Progenitor cell of endocrine pancreas (in vitro differentiated cells): ENCODE results near the gene MRPS16. TPM values are rescaled to one million over a fixed set of nuclear protein-coding genes. Genes with fewer than 3 reads are reported as not detected.

Source experiments
- DNase-seq: peaks from one replicate; pipeline ENCODE4 v3.0.0; 2021; ENCODE audit warnings: low spot score; ENCODE audit not compliant: unreplicated experiment
- H3K27ac Mint-ChIP-seq: 2 replicates; pipeline ENCODE4 v1.8.0; 2021; ENCODE audit warnings: mild to moderate bottlenecking, moderate library complexity, mixed read lengths
- H3K27me3 Mint-ChIP-seq: 2 replicates; pipeline ENCODE4 v1.8.0; 2021; ENCODE audit warnings: mixed read lengths
- H3K36me3 Mint-ChIP-seq: 2 replicates; pipeline ENCODE4 v1.8.0; 2022; ENCODE audit warnings: mixed read lengths; ENCODE audit not compliant: insufficient read depth
- H3K4me1 Mint-ChIP-seq: 2 replicates; pipeline ENCODE4 v1.8.0; 2021; ENCODE audit warnings: low read depth, mixed read lengths
- H3K4me3 Mint-ChIP-seq: 2 replicates; pipeline ENCODE4 v1.8.0; 2021; ENCODE audit warnings: low read depth, mild to moderate bottlenecking, moderate library complexity, mixed read lengths
- H3K9me3 Mint-ChIP-seq: 2 replicates; pipeline ENCODE4 v1.8.0; 2021; ENCODE audit warnings: low read depth, mixed read lengths
- CTCF ChIP-seq: fragments of 200-600 bp; sonication (generic); IDR thresholded peaks from one replicate; pipeline ENCODE4 v1.5.0; 2021; ENCODE audit warnings: antibody characterized with exemption, mild to moderate bottlenecking; ENCODE audit not compliant: unreplicated experiment
- total RNA-seq: library from RNA; stranded (reverse); gene quantifications from 2 replicates; pipeline ENCODE4 v1.2.1, GENCODE V29; 2021

The MRPS16 gene
- total RNA-seq, 1 donor from 2014 or later = 84.7 TPM

- Mint-ChIP-seq H3K9me3 (no peaks in the 10 kb centered on the region), H3K4me3 (peak overlapping the region; percentile 99), H3K27me3 (no peaks in the 10 kb centered on the region), H3K36me3 (peaks cover 21% of the 10 kb centered on the region), H3K27ac (peak overlapping the region; percentile 99), H3K4me1 (peaks cover 32% of the 10 kb centered on the region)
- DNase-seq = no peak
- TF ChIP-seq CTCF = no peak
Observed at GRCh38 chr10:73247509-73248258, 4.8 kb downstream of the MRPS16 start.

GRCh38 chr10:73246646-73247508 is 5.6 kb downstream of the MRPS16 start, which contains the start of gene DNAJC9:
Gene DNAJC9, minus strand, starts transcription at chr10:73247255. Its CDS starts 66 bp downstream, at chr10:73247189.
- TF ChIP-seq CTCF = no peak
- Mint-ChIP-seq H3K9me3 (no peaks in the 10 kb centered on the region), H3K4me3 (peak within 1 kb of the TSS; percentile 99), H3K4me1 (peaks cover 30% of the 10 kb centered on the region), H3K27ac (peak within 1 kb of the TSS; percentile 99), H3K36me3 (peaks cover 23% of the 10 kb centered on the region), H3K27me3 (no peaks in the 10 kb centered on the region)
- peak; percentile 96 for DNase-seq

DNA sequence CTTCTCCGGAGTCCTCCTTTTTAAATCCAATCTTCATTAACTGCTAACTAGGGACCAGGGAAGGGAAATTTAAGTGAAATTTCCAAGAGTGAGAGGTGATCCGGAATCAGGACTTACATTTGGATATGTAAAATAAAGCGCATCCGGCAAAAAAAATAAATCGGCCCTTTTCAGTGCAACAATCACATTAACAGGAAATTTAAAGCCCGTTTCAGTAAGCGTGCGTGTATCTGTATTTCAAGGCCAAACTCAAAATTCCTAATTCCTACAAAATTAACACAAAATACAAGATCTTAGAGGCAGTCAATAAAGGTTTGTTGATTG is 6.2 kb downstream of the MRPS16 start:
- Mint-ChIP-seq H3K36me3 (peaks cover 23% of the 10 kb centered on the region), H3K4me3 (peak overlapping the region; percentile 99), H3K27me3 (no peaks in the 10 kb centered on the region), H3K4me1 (peaks cover 25% of the 10 kb centered on the region), H3K9me3 (no peaks in the 10 kb centered on the region), H3K27ac (peak overlapping the region; percentile 99)
- no peak for TF ChIP-seq CTCF
- no peak for DNase-seq

DNA sequence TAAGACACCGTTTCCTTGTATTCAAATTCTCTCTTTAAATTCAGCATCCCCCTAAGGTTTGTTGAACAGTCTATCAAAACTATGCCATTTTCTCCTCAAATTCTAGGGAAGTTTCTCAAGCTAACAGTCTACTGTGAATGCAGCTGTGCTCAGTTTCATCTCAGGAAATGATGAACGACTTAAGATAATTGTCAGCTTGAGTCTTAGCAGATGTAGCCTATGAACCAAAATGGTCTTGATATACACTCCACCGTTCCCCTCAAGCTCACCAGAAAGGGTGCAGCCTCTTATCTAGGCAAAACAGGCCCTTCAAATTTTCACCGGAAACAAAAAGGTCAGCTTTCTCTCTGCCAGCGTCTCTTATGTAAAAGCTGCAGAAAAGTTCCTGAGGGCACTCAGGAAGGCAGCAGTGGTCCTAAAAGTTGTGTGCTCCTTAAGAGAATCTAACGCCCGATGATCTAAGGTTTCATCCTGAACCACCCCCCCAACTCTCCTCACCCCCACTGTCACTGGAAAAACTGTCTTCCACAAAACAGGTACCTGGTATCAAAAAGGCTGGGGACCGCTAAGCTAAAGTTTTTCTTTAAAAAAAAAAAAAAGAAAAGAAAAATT is 7.5 kb downstream of the MRPS16 start:
- Mint-ChIP-seq H3K36me3 (peaks cover 18% of the 10 kb centered on the region), H3K9me3 (no peaks in the 10 kb centered on the region), H3K4me1 (peaks cover 21% of the 10 kb centered on the region), H3K27me3 (no peaks in the 10 kb centered on the region), H3K4me3 (peak overlapping the region; percentile 99), H3K27ac (peak overlapping the region; percentile 85)
- no peak for TF ChIP-seq CTCF
- DNase-seq = no peak

GRCh38 chr10:73239908-73240307 is 12.5 kb downstream of the MRPS16 start:
- Mint-ChIP-seq H3K4me3 (no peak overlapping the region), H3K27me3 (no peaks in the 10 kb centered on the region), H3K27ac (no peak overlapping the region), H3K9me3 (no peaks in the 10 kb centered on the region), H3K36me3 (peaks cover 13% of the 10 kb centered on the region), H3K4me1 (peaks cover 5% of the 10 kb centered on the region)
- DNase-seq = no peak
- no peak for TF ChIP-seq CTCF
